WTC11 (cell line): ENCODE data around the gene RPL10.

Experiments
- CREM ChIP-seq: sonication (generic); formaldehyde crosslinking; IDR thresholded peaks from 2 replicates; pipeline ENCODE4 v1.8.1; 2022; ENCODE audit warnings: mild to moderate bottlenecking, missing genetic modification reagents, moderate library complexity
- ESRRA ChIP-seq: sonication (generic); formaldehyde crosslinking; IDR thresholded peaks from 2 replicates; pipeline ENCODE4 v1.8.1; 2022; ENCODE audit warnings: mild to moderate bottlenecking, missing genetic modification reagents, borderline replicate concordance
- ETV6 ChIP-seq: sonication (generic); formaldehyde crosslinking; IDR thresholded peaks from 2 replicates; pipeline ENCODE4 v1.8.1; 2022; ENCODE audit warnings: mild to moderate bottlenecking, missing genetic modification reagents
- FOXP1 ChIP-seq: sonication (generic); formaldehyde crosslinking; IDR thresholded peaks from 2 replicates; pipeline ENCODE4 v1.8.0; 2022; ENCODE audit warnings: missing genetic modification reagents, mild to moderate bottlenecking, moderate library complexity, borderline replicate concordance
- JUN ChIP-seq: sonication (generic); formaldehyde crosslinking; IDR thresholded peaks from 2 replicates; pipeline ENCODE4 v1.8.0; 2023; ENCODE audit warnings: mild to moderate bottlenecking, missing genetic modification reagents
- NFYB ChIP-seq: sonication (generic); formaldehyde crosslinking; conservative IDR thresholded peaks from 2 replicates; pipeline ENCODE4 v1.8.0; 2022; ENCODE audit warnings: low read depth, missing genetic modification reagents
- NR2C2 ChIP-seq: sonication (generic); formaldehyde crosslinking; IDR thresholded peaks from 2 replicates; pipeline ENCODE4 v1.8.0; 2022; ENCODE audit warnings: mild to moderate bottlenecking, missing genetic modification reagents
- RELA ChIP-seq: sonication (generic); formaldehyde crosslinking; IDR thresholded peaks from 2 replicates; pipeline ENCODE4 v1.8.1; 2022; ENCODE audit warnings: missing genetic modification reagents, mild to moderate bottlenecking, borderline replicate concordance
- SOX15 ChIP-seq: fragments of 250-450 bp; sonication (Bioruptor Pico); IDR thresholded peaks from 2 replicates; pipeline ENCODE4 v1.9.0; 2021; ENCODE audit warnings: mild to moderate bottlenecking
- ZNF121 ChIP-seq: sonication (generic); formaldehyde crosslinking; IDR thresholded peaks from 2 replicates; pipeline ENCODE4 v1.8.0; 2023; ENCODE audit warnings: missing genetic modification reagents
- TF ChIP-seq, protein P1 (sequence below): fragments of 200-600 bp; IDR thresholded peaks from 2 replicates; pipeline ENCODE4 v1.8.0; 2022; ENCODE audit warnings: antibody characterized with exemption
- TF ChIP-seq, protein P2 (sequence below): sonication (generic); formaldehyde crosslinking; IDR thresholded peaks from 2 replicates; pipeline ENCODE4 v1.8.1; 2023; ENCODE audit warnings: mild to moderate bottlenecking, missing genetic modification reagents, borderline replicate concordance
- TF ChIP-seq, protein P3 (sequence below): sonication (generic); formaldehyde crosslinking; conservative IDR thresholded peaks from 2 replicates; pipeline ENCODE4 v1.8.1; 2022; ENCODE audit warnings: mild to moderate bottlenecking, missing genetic modification reagents

DNA sequence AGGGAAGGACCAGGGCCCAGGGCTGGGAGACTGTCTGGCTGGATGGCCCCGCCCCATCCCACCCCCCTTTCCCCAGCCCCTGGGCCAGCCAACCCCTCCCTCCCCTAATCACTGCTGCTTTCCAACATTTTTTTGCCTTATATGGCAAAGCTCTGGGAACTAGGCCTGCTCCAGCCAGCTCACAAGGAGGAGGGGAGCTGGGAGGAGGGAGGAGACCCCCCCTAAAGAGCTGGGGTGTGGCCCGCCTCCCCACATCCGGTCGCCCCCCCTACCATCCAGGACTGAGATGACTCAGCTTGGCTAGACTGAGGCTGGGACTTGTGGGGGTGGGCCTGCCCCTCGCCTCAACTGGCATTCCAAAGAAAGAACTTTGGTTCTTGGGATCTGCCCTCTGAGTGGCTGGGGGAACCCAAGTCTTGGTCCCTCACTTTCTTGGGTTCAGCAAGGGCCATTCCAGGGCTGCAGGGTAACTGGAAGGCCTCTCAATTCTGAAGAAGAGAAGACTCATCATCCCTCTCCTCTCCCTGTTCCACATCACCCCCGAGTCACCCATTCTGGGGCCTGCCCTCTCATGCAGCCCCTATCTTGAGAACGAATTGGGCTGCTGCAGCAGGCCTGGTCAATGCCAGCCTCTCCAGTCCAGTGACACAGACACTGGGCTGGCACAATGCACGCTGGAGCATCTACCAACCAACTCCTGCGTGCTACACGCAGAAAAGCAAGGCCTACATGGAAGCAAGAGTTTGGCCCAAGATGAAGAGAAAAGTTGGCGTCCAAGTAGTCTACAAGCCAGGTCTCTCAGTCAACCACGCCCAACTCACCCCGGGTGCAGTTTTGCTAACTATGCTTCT, 28.5 kb upstream of the RPL10 start:
- TF ChIP-seq, protein P1, sequence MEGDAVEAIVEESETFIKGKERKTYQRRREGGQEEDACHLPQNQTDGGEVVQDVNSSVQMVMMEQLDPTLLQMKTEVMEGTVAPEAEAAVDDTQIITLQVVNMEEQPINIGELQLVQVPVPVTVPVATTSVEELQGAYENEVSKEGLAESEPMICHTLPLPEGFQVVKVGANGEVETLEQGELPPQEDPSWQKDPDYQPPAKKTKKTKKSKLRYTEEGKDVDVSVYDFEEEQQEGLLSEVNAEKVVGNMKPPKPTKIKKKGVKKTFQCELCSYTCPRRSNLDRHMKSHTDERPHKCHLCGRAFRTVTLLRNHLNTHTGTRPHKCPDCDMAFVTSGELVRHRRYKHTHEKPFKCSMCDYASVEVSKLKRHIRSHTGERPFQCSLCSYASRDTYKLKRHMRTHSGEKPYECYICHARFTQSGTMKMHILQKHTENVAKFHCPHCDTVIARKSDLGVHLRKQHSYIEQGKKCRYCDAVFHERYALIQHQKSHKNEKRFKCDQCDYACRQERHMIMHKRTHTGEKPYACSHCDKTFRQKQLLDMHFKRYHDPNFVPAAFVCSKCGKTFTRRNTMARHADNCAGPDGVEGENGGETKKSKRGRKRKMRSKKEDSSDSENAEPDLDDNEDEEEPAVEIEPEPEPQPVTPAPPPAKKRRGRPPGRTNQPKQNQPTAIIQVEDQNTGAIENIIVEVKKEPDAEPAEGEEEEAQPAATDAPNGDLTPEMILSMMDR = no peak
- TF ChIP-seq FOXP1 (CRISPR knock-in tag) (no peak), NFYB (no peak), ZNF121 (CRISPR knock-in tag) (no peak), NR2C2 (no peak), ESRRA (CRISPR knock-in tag) (no peak), RELA (CRISPR knock-in tag) (no peak), ETV6 (CRISPR knock-in tag) (no peak), CREM (CRISPR knock-in tag) (no peak), SOX15 (no peak), JUN (CRISPR knock-in tag) (no peak)
- TF ChIP-seq, protein P2, sequence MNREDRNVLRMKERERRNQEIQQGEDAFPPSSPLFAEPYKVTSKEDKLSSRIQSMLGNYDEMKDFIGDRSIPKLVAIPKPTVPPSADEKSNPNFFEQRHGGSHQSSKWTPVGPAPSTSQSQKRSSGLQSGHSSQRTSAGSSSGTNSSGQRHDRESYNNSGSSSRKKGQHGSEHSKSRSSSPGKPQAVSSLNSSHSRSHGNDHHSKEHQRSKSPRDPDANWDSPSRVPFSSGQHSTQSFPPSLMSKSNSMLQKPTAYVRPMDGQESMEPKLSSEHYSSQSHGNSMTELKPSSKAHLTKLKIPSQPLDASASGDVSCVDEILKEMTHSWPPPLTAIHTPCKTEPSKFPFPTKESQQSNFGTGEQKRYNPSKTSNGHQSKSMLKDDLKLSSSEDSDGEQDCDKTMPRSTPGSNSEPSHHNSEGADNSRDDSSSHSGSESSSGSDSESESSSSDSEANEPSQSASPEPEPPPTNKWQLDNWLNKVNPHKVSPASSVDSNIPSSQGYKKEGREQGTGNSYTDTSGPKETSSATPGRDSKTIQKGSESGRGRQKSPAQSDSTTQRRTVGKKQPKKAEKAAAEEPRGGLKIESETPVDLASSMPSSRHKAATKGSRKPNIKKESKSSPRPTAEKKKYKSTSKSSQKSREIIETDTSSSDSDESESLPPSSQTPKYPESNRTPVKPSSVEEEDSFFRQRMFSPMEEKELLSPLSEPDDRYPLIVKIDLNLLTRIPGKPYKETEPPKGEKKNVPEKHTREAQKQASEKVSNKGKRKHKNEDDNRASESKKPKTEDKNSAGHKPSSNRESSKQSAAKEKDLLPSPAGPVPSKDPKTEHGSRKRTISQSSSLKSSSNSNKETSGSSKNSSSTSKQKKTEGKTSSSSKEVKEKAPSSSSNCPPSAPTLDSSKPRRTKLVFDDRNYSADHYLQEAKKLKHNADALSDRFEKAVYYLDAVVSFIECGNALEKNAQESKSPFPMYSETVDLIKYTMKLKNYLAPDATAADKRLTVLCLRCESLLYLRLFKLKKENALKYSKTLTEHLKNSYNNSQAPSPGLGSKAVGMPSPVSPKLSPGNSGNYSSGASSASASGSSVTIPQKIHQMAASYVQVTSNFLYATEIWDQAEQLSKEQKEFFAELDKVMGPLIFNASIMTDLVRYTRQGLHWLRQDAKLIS (CRISPR knock-in tag) = no peak
- TF ChIP-seq, protein P3, sequence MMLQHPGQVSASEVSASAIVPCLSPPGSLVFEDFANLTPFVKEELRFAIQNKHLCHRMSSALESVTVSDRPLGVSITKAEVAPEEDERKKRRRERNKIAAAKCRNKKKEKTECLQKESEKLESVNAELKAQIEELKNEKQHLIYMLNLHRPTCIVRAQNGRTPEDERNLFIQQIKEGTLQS (CRISPR knock-in tag) = no peak
